ENCODE measurements around the gene CABP4. TPM values are rescaled to one million over a fixed set of nuclear protein-coding genes. Genes with fewer than 3 reads are reported as not detected.

Gene CABP4
- total RNA-seq, 1 donor, result not detected

- DNase-seq (ENCODE audit: insufficient read length, low spot score, missing footprints), result peak; percentile 76
- Histone ChIP-seq H2AFZ (ENCODE audit: low read length) (no peak overlapping the region), H3K4me2 (ENCODE audit: insufficient read depth, low read length) (no peak overlapping the region), H3K36me3 (ENCODE audit: insufficient read depth, low read length) (peaks cover 11% of the 10 kb centered on the region), H4K20me1 (ENCODE audit: insufficient read depth, low read length) (peaks cover 10% of the 10 kb centered on the region), H3K4me1 (ENCODE audit: insufficient read depth, low read length) (no peaks in the 10 kb centered on the region), H3K79me2 (ENCODE audit: insufficient read depth, low read length) (peaks cover 8% of the 10 kb centered on the region), H3K4me3 (ENCODE audit: insufficient read depth, low read length) (no peak overlapping the region), H3K27ac (ENCODE audit: low read depth, low read length) (no peak overlapping the region), H3K9me3 (ENCODE audit: low read depth, low read length) (no peaks in the 10 kb centered on the region), H3K27me3 (ENCODE audit: insufficient read depth, low read length) (no peaks in the 10 kb centered on the region)
- no peak for TF ChIP-seq CTCF (IDR thresholded peaks at IDR 0.05; ENCODE audit: extremely low read depth, low read depth, low read length)
Observed at GRCh38 chr11:67489885-67490726, 35.0 kb downstream of the CABP4 start.

GRCh38 chr11:67490727-67491065 lies 35.5 kb downstream of the CABP4 start:
- no peak overlapping the region for H2AFZ ChIP-seq (ENCODE audit: low read length)
- DNase-seq (ENCODE audit: insufficient read length, low spot score, missing footprints), result peak; percentile 83
- peaks cover 11% of the 10 kb centered on the region for H3K36me3 ChIP-seq (ENCODE audit: insufficient read depth, low read length)
- no peak overlapping the region for H3K27ac ChIP-seq (ENCODE audit: low read depth, low read length)
- peaks cover 8% of the 10 kb centered on the region for H3K79me2 ChIP-seq (ENCODE audit: insufficient read depth, low read length)
- H4K20me1 ChIP-seq (ENCODE audit: insufficient read depth, low read length), result peaks cover 10% of the 10 kb centered on the region
- no peak for TF ChIP-seq CTCF (IDR thresholded peaks at IDR 0.05; ENCODE audit: extremely low read depth, low read depth, low read length)
- no peak overlapping the region for H3K4me2 ChIP-seq (ENCODE audit: insufficient read depth, low read length)
- H3K4me3 ChIP-seq (ENCODE audit: insufficient read depth, low read length), result no peak overlapping the region
- H3K27me3 ChIP-seq (ENCODE audit: insufficient read depth, low read length), result no peaks in the 10 kb centered on the region
- H3K9me3 ChIP-seq (ENCODE audit: low read depth, low read length), result no peaks in the 10 kb centered on the region
- no peaks in the 10 kb centered on the region for H3K4me1 ChIP-seq (ENCODE audit: insufficient read depth, low read length)

- peak; percentile 82 for DNase-seq (ENCODE audit: insufficient read length, low spot score, missing footprints)
- H3K4me1 ChIP-seq (ENCODE audit: insufficient read depth, low read length), result no peaks in the 10 kb centered on the region
- H3K79me2 ChIP-seq (ENCODE audit: insufficient read depth, low read length), result peaks cover 5% of the 10 kb centered on the region
- no peaks in the 10 kb centered on the region for H3K27me3 ChIP-seq (ENCODE audit: insufficient read depth, low read length)
- no peak overlapping the region for H3K4me3 ChIP-seq (ENCODE audit: insufficient read depth, low read length)
- no peaks in the 10 kb centered on the region for H3K9me3 ChIP-seq (ENCODE audit: low read depth, low read length)
- H3K4me2 ChIP-seq (ENCODE audit: insufficient read depth, low read length), result no peak overlapping the region
- no peak overlapping the region for H2AFZ ChIP-seq (ENCODE audit: low read length)
- no peak for TF ChIP-seq CTCF (IDR thresholded peaks at IDR 0.05; ENCODE audit: extremely low read depth, low read depth, low read length)
- peaks cover 5% of the 10 kb centered on the region for H4K20me1 ChIP-seq (ENCODE audit: insufficient read depth, low read length)
- H3K27ac ChIP-seq (ENCODE audit: low read depth, low read length), result no peak overlapping the region
- H3K36me3 ChIP-seq (ENCODE audit: insufficient read depth, low read length), result peaks cover 11% of the 10 kb centered on the region
Observed at GRCh38 chr11:67491276-67492068, 36.3 kb downstream of the CABP4 start.

Data from osteoblast (primary cell).